NCI-H345 treated with DMSO at 0.1 percent for 48 hours (cell line): Measurements from ENCODE around the gene PGLYRP2.

Source experiments
- DNase-seq: peaks from one replicate; lab custom pipeline; 2025; ENCODE audit not compliant: unreplicated experiment; lab: John Stamatoyannopoulos, UW

Gene PGLYRP2

DNA sequence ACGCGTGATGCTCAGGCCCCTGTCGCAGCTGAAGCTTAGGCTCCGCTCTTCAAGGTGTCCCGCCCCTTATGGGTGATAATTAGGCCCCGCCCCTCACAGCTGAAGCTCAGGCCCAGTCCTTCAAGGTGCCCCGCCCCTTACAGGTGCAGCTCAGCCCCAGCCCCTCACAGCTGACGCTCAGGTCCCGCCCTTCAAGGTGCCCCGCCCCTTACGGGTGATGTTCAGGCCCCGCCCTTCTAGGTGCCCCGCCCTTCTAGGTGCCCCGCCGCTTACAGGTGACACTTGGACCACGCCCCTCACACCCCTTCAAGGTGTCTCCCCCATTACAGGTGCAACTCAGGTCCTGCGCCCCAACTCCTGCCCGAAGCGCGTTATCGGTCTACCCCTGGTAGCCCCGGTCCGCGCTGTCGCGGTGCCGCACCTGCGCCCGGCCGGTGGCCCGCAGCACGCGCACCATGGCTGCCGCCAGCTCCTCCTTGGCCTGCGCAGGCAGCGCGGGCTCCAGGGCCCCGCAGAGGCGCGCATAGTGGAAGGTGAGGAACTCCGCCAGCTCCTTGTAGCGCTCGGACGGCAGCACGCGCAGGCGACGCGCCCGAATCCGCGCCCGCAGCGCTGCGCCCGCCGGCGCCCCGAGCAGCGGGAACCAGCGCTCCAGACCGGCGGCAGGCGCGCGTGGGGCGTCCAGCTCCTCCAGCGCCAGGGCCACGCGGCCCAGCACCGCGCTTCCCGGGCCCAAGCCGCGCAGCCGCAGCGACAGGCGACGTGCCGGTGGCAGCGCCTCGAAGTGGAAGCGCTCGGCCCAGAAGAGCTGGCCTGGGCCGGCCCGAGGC, 22.2 kb downstream of the PGLYRP2 start:
- peak; percentile 20 for DNase-seq

DNA sequence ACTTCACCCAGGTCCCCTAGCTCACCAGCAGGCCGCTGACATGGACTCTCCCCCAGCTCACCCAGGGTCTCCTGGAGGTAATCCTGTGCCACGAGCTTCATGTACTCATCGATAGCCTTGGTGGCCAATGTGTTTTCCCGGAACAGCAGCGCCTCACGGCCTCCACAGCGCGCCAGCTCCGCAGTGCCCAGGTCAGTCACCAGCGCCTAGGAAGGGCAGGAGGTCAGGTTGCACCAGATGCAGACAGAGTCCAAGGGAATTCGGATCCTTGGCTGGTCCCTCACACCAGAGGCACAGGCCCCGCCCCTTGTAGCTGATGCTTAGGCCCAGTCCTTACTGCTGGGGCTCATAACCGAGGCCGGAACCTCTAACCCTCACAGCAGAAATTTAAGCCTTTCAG, 22.9 kb downstream of the PGLYRP2 start:
- no peak for DNase-seq

DNA sequence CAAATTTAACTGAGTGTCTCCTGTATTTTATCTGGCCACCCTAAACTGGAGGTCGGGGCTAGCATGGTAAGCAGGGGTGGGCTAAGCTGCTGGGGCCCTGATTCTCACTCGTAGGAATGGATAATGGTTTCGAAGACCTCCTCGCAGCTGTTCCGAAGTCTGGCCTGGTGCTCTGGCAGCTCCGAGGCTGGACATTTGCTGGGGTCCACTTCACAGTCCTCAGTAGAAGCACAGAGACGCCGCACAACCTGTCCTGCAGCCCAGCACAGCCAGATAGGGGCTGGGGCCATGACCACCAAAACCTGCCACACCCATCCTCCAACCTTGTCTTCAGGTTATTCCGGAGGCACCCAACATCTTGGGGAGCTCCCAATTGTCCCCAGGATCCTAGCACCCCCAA, 23.3 kb downstream of the PGLYRP2 start:
- DNase-seq = no peak

DNA sequence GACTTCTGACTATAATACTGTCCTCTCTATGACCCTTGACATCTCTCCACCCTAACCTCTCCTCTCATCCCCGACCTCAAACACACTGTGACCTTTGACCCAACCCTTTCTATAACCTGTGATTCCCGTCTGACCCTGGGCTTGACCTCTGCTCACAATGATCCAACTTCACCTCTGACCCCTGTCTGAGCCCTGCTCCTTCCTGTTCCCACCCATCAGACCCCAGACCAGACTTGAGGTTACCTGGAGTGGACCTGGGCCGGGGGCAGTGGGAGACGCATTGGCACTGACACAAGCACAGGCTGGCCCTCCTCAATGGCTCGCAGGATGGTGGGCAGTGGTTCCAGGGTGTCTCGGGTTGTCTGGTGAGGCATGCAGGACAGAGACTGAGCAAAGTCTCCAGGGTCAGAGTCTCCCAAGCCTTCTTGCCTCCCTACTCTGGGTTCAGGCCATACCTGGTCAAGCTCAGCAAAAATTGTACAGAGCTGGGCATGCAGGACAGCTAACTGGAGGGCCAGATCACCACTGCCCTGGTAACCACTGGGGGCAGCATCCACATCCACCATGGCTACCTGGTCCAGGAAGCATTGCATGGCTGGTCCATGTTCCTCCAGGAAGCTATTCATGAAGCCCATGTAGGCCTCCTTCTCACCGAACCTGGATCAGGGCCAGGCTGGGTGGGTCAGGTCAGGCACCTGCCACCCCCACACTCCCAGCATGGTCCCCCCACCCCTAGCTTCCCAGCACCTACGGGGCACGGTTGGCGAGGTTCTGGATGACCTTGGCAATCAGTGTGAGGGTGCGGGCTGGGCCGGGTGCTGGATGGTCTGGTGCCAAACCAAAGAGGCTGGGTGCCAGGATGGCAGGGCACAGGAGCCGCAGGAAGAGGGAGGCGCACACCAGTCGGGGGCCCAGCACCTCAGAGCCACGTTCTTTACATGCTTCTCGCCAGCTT, 25.1 kb downstream of the PGLYRP2 start:
- DNase-seq = no peak

DNA sequence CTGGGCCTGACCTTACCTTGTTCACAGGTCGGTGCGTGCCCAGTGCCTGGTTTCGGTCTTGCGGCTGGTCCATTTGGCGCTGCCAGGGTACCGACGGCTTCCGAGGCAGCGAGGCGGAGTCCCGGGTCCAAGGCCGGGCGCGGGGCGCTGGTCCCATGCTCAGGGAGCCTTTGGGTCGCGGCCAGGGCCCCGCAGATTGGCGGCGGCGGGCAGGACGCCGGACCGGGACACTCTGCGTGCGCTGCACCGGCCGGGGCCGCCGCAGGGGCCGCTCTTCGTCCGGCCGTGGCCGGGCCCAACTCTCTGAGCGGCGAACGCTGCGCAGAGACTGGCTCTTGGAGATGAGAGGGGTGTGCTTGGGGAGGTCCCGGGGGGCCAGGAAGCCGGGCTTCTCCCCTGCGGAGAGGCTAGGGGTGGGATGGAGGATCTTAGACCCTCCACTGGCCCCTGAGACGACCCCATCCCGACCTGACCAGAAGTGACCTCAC, 26.2 kb downstream of the PGLYRP2 start:
- no peak for DNase-seq

DNA sequence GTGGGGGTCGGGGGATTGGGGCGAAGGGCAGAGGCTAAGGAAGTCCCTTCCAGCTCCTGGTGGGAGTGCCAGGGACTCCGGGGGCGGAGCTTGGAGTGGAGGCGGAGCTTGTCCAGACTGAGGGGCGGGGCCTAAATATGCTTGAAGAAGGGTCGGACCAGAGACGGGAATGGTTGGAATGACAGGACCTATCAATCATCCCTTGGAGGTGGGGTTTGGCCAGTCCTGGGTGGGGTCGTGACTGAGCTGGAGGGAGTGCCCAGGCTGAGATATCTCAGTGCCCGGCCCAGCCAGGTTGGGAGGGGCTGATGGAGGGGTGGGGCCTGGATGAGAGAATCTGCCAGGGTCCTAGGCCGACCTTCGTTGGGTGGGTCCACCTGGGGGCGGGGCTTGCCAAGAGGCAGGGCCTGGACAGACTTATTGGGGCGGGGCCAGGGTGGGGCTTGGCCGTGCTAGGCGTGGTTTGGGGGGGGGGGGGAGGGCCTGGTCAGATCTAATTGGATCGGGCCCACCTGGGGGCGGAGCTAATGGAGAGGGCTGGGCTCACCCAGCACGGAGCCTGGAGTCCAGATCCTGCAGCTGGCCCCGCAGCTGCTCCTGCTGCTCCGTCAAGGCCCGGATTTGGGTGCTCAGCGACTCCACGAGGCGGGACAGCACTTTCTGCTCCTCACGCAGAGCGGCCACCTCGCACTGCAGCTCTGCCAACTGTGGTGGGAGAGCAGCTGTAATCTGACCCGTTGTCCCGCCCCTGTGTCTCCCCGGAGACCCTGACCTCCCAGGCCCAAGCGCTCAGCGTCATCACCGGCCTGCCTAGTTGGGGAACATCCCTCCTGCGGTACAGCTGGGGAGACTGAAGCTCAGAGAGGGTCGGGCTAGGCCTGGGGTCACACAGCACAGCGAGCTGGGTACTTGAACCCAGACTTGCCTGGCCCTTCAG, 26.9 kb downstream of the PGLYRP2 start:
- no peak for DNase-seq

DNA sequence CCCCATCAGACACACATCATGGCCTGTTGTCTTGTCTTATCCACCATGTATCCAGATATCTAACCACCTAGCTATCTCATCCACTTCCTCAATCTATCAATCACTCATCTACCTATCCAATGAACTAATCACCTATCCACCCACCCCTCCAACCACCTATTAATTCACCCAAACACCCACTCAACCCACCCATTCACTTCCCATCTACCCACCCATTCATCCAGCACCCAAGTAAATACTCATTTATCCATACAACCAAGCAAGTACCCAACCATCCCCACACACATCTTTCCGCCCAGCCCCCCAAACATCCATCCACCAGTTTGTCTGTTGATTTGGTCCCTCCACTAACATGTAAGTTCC, 28.8 kb downstream of the PGLYRP2 start:
- no peak for DNase-seq

DNA sequence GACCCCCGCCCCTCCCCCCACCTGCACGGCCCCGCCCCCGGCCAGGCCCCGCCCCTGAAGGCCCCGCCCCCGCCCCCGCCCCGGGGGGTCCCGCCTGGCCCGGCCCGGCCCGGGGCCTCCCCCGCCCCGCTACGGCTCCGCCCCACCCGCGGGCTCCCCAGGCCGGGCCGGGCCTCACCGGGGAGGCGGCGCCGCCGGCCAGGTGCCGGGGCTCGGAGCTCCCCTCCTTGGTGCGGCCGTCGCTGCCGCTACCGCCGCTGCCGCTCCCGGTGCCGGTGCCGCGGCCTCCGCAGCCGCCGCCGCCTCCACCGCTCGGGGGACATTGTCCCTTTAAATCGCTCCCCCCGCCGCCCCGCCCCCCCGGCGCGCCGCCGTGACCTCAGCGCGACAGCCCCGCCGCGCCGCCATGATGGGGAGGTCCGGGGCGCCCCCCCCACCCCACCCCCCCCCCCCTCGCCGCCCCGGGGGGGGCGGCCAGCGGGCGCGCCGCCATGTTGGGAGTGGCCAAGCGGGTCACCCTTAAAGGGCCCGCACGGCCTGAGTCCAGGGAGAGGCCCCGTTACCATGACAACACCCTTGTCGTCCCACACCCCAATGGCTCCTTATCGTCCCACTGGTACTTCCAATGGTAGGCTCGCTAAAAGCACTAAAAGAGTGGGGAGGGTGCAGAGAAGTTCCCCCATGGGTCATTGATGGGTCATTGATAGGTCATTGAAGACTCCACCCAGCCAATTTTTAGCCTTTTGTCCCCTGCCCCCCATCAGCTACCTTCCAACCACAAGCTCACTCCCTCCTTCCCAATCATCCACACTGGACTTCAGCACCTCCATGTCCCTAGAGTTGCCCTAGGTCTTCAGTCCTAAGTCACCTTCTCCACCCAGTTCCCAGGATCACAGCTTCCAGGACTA, 29.4 kb downstream of the PGLYRP2 start, which contains the start of gene WIZ:
Gene WIZ, minus strand, starts transcription at position 337 of the 908 bp plus-strand sequence. CDS start 1,649 bp downstream, outside the sequence.
- DNase-seq = no peak

DNA sequence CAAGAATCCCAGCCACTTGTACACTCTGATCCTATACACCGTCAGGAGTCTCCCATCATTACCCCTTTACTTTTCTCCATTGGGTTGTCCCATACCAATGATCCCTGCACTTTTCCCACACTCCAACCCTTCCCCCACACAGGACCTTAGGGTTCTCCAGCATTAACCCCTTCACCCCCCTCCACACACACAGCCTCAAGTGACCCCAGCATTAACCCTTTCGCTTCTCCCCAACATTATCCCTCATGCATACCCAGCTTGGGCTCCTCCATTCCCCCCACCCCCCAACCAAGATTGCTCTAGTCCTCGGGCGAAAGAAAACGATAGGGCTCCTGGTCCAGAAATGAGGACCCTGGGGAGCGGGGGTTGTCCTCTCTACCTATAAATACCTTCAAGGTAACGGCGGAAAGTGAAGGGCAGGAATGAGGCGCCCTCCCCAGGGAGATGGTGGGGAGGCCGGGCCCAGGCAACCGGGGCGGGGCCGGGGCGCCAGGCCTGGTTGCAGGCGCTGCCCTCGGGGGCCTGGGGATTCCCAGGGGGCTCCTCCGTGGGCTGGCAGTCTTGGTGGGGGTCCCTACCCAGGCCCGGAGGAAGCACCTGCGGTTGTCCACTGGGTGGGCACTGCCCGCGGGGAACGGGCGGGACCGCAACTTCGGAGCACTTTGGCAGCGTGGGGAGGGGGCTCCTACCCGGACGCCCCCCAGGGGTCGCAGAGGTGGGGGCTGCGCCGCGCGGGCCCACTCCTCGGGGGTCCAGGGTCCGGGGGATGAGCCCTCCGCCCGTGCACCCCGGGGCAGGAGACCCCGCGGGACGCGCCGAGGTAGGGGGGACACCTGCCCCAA, 30.3 kb downstream of the PGLYRP2 start:
- DNase-seq = no peak

DNA sequence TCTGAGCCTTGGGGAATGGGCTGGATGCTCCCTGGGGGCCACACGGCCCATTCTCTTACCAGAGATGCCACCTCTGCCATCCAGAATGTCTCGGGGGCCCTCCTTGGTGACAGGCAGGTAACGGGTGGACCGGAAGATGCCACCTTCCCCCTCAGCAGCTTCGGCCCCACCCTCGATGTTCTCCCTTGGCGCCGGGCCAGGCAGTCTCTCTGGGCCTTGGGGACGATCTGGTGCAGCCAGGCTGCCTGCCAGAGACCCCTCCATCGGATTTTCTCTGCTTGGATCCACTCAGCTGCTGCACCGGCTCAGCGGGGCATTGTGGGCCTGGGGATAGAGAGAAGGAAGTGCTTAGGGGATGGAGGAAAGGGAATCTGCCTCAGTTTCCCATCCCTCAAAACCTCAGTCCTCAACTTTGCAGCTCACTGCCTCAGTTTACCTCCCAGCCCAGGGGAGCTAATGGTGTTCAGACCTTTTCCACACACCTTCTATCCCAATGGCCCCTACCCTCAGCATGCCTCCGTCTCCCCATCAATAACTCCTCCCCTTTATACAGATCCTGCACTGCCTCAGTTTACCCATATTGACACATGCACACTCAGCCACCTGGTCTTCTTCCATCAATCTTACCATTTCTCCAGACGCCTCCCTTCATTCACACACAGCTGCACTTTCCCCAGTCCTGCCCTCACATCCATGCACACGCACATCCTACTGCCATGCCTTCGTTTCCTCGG, 31.1 kb downstream of the PGLYRP2 start:
- DNase-seq = no peak

DNA sequence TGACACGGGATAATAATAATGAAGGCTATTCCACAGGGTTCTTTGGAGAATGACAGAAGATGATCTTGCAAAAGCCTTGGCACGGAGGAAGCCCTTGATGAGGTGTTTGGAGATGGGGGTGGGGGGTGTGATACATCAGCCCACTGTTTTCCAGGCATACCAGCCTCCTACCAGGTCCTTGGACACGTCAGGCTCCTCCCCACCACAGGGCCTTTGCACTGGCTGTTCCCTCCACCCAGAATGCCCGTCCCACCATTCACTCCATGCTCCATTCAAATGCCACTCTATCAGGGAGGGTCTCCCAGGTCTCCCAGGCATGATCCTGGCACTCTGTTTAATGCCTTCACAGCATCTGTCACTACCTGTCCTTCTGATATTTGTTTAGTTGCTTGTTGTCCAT, 32.2 kb downstream of the PGLYRP2 start:
- DNase-seq = no peak

DNA sequence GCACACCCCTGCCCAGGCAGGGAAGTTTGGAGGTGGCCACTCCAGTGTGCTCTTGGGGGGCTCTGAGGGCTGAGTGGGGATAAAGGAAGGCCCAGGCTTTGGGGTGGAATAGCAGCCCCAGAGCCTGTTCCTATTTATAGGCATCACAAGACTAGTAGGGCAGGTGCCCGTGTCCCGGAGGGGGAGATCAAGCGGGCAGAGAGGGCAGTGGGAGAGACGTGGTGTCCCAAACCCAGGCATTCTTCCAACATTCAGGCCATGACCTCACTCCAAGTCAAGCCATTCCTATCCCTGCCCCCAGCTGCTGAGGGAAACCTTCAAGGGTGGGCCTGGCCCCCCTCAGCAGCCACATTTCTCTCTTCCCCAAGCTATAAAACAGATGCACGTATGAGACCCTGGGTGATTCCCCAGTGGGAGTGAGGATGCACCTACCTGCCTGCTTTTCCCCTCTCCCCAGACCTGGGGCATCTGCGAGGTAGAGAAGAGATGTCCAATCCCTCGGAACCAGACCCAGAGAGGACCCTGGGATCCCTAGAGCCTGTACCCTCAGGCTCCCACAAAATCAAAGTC, 33.4 kb downstream of the PGLYRP2 start:
- DNase-seq = no peak

DNA sequence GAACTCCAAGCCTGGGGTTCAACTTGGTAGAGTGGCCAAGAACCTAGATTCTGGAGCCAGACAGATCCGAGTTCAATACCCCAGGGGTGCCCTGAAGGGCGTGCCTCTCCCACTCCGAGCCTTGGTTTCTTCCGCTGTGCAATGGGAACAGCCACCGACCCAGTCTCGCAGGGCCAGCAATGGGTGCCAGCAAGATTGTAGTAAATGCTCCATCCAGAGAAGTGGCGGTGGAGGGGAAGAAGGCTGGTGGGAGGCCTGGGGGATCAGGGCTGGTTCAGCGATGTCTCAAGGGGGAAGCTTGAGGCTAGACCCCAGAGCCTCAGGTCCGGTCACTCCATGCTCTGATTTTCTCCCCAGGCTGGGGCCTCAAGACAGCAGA, 34.1 kb downstream of the PGLYRP2 start:
- DNase-seq = no peak

DNA sequence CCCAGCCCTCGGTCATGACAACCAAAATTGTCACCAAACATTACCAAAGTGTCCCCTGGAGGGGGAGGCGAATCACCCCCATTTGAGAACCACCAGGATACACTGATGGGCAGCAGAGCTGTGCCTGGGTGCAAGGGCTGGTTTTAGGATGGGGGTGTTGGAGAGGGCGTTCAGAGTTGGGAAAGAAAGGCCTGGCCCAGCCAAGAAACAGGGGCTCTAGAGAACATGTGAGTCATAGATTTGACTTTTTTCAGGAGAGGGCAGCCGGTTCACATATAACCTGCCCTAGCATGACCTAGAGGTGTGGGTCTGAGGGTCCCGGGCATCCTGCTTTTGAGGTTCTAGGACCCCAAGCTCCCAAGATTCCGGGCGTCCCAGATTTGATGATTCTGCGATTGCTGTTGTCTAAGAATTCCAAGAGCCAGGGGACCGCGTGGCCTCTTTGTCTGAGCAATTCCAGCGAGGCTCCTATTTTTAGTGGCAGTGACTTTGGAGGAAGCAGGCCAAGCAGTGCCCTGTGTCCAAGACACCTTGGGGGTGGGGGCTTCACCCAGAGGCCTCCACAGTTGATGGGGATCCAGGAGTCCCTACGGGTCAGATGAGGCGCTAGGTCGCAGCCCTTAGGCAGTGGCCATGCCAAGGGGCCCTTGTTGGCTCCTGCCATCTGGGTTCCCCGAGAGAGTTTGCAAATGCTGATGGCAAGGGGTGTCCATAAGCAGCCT, 34.6 kb downstream of the PGLYRP2 start:
- DNase-seq = no peak

DNA sequence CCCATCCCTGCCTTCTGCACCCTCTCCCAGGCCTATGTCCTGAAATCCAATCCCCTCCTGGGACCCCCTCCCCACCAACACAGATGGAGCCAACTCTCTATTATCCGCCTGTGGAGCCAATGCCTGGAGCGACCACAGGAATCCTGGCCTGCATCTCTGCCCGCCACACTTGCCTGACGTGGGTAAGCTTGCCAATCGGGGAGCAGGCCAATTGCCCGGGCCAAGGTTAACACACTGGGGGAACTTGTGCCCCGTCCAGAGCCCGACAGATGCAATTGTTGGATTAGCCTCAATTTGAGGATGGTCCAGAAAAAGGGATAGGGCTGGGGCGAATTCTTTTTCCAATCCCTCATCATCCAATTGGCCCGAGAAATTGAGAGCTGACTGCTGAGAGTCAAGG, 35.5 kb downstream of the PGLYRP2 start:
- DNase-seq = no peak

DNA sequence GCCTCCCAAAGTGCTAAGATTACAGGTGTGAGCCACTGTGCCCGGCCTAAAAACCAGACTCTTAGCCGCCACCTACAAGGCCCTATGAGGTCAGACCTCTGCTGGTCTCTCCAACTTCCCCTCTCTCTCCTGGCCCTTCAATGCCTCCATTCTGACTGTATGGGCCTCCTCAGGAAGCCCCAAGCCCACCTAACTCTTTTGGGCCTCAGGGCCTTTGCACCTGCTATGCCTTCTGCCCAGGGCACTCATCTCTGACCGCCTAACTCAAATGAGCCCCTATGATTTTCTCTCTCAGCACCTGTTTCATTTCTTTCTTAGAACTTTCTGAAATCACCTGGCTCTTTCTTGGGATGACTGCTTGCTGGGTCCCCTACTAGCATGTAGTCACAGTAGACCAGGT, 36.0 kb downstream of the PGLYRP2 start:
- no peak for DNase-seq
